Measurements from ENCODE around the gene CYSRT1.

Gene CYSRT1

GRCh38 chr9:137263506-137263905, 38.5 kb downstream of the CYSRT1 start:
- DNase-seq (ENCODE audit: extremely low read depth, low read depth), result no peak
- H3K4me3 ChIP-seq (replicated peaks; ENCODE audit: low read depth, low read length), result no peak overlapping the region
- no peak for TF ChIP-seq CTCF (IDR thresholded peaks at IDR 0.05; ENCODE audit: low read depth, low read length, missing control alignments)

GRCh38 chr9:137264067-137264466, 39.1 kb downstream of the CYSRT1 start:
- no peak for DNase-seq (ENCODE audit: extremely low read depth, low read depth)
- H3K4me3 ChIP-seq (replicated peaks; ENCODE audit: low read depth, low read length), result no peak overlapping the region

GRCh38 chr9:137265496-137266161, 40.7 kb downstream of the CYSRT1 start:
- no peak overlapping the region for H3K4me3 ChIP-seq (replicated peaks; ENCODE audit: low read depth, low read length)
- no peak for TF ChIP-seq CTCF (IDR thresholded peaks at IDR 0.05; ENCODE audit: low read depth, low read length, missing control alignments)
- DNase-seq (ENCODE audit: extremely low read depth, low read depth), result no peak

More at GRCh38 chr9:137264067-137264466, 39.1 kb downstream of the CYSRT1 start:
- no peak for TF ChIP-seq CTCF (IDR thresholded peaks at IDR 0.05; ENCODE audit: low read depth, low read length, missing control alignments)

GRCh38 chr9:137266162-137266527, 41.2 kb downstream of the CYSRT1 start:
- TF ChIP-seq CTCF (IDR thresholded peaks at IDR 0.05; ENCODE audit: low read depth, low read length, missing control alignments), result no peak
- H3K4me3 ChIP-seq (replicated peaks; ENCODE audit: low read depth, low read length), result no peak overlapping the region
- no peak for DNase-seq (ENCODE audit: extremely low read depth, low read depth)

DNA sequence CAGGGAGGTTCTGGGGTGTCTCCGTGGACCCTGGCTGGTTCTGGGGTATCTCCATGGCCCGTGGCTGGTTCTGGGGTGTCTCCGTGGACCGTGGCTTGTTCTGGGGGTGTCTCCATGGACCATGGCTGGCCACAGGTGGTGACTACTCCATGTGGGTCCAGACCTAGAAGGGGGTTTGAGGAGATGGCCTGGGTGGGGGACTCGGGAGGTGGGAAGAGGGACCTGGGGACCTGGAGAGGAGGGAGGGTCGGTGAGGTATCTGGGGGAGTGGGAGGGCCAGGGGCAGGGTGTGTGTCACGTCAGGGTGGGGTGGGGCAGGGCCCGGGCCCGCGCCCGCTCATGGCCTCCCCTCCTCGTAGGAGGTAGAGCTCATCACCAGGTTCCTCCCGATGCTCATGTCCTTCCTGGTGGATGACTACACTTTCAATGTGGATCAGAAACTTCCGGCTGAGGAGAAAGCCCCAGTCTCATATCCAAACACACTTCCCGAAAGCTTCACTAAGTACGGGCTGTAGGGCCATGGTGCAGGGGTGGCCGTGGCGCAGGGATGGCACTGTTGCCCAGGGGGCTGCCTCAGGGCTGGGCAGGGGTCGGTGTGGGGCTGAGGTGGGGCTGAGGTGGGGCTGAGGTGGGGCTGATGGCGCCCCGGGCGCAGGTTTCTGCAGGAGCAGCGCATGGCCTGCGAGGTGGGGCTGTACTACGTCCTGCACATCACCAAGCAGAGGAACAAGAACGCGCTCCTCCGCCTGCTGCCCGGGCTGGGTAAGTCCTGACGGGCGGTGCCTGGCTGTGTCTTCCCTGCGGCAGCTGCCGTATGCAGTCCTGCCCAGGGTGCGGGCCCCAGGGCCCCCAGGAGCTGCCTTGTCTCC, 41.8 kb downstream of the CYSRT1 start:
- TF ChIP-seq CTCF (IDR thresholded peaks at IDR 0.05; ENCODE audit: low read depth, low read length, missing control alignments), result no peak
- H3K4me3 ChIP-seq (replicated peaks; ENCODE audit: low read depth, low read length), result no peak overlapping the region
- DNase-seq (ENCODE audit: extremely low read depth, low read depth), result no peak

GRCh38 chr9:137267933-137268355, 43.0 kb downstream of the CYSRT1 start:
- no peak for DNase-seq (ENCODE audit: extremely low read depth, low read depth)
- TF ChIP-seq CTCF (IDR thresholded peaks at IDR 0.05; ENCODE audit: low read depth, low read length, missing control alignments), result no peak
- H3K4me3 ChIP-seq (replicated peaks; ENCODE audit: low read depth, low read length), result no peak overlapping the region

Measured in HFF-Myc (cell line).